Left ventricle myocardium inferior (tissue), 1 donor: Measurements from ENCODE around the gene SLC39A11. TPM values are rescaled to one million over a fixed set of nuclear protein-coding genes. Genes with fewer than 3 reads are reported as not detected.

Experiments used
- DNase-seq: peaks from one replicate; pipeline ENCODE4 v3.0.0-alpha.2; 2020
- H3K27ac ChIP-seq: fragments of 200-600 bp; replicated peaks from 2 replicates; pipeline ENCODE4 v1.8.0; 2021
- H3K27me3 ChIP-seq: fragments of 200-600 bp; 2 replicates; pipeline ENCODE4 v1.8.0; 2021; ENCODE audit warnings: low read depth
- H3K36me3 ChIP-seq: fragments of 200-600 bp; 2 replicates; pipeline ENCODE4 v1.8.0; 2021
- H3K4me1 ChIP-seq: fragments of 200-600 bp; 2 replicates; pipeline ENCODE4 v1.8.0; 2021
- H3K4me3 ChIP-seq: fragments of 200-600 bp; 2 replicates; pipeline ENCODE4 v1.8.0; 2021; ENCODE audit warnings: mild to moderate bottlenecking, moderate library complexity
- H3K9me3 ChIP-seq: fragments of 200-600 bp; replicated peaks from 2 replicates; pipeline ENCODE4 v1.8.0; 2021
- CTCF ChIP-seq: fragments of 200-600 bp; IDR thresholded peaks from 2 replicates; pipeline ENCODE4 v1.8.0; 2021; ENCODE audit warnings: antibody characterized with exemption, mild to moderate bottlenecking, borderline replicate concordance
- intact Hi-C: fragments of 100-400 bp; cut with micrococcal nuclease; formaldehyde crosslinking; loops from one replicate; pipeline ENCODE4 v1.11.0; 2022
- total RNA-seq: library from RNA; stranded (reverse); fragmentation: NEBNext Ultra II Directional; extraction: Animal tissue kit (Norgen Biotek cat#: 25700); gene quantifications from one replicate; pipeline ENCODE4 v1.2.1, GENCODE V29; 2021
- donor health status: DM: no; HTN: yes; CAD: no; lungs with severe emphysema.

Gene SLC39A11
- total RNA-seq, 1 donor from 2014 or later: 6.4 TPM

DNA sequence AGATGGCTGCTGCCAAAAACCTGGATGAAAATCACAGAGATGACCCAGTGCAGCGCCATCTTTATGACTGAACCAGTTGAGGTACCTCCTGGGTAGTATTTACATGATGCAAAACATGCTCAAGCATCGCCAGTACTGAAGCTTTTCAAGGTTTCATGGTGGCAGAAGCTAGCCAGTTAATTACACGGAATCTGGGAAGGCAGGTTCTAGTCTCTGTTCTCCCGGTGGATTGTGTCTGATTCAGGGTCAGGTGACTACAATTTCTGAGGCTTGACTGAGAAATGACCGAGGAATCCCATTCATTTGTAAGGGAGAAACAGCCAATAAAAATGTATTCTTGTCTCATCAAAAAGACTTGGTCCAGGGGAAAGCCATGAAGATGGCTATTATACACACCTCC is 209.1 kb downstream of the SLC39A11 start:
- Histone ChIP-seq H3K36me3 (peaks cover 14% of the 10 kb centered on the region), H3K9me3 (peaks cover 28% of the 10 kb centered on the region), H3K4me1 (no peaks in the 10 kb centered on the region), H3K4me3 (no peak overlapping the region), H3K27ac (no peak overlapping the region), H3K27me3 (no peaks in the 10 kb centered on the region)
- TF ChIP-seq CTCF: no peak
- no peak for DNase-seq
- intact Hi-C loops: no loop called here

- intact Hi-C loops: no loop called here
- Histone ChIP-seq H3K27me3 (no peaks in the 10 kb centered on the region), H3K9me3 (peaks cover 35% of the 10 kb centered on the region), H3K4me3 (no peak overlapping the region), H3K27ac (no peak overlapping the region), H3K4me1 (no peaks in the 10 kb centered on the region), H3K36me3 (peaks cover 14% of the 10 kb centered on the region)
- no peak for TF ChIP-seq CTCF
- DNase-seq: no peak
Measured at GRCh38 chr17:72882426-72882825, 210.1 kb downstream of the SLC39A11 start.

- intact Hi-C loops: no loop called here
- Histone ChIP-seq H3K36me3 (peaks cover 10% of the 10 kb centered on the region), H3K9me3 (peaks cover 58% of the 10 kb centered on the region), H3K4me1 (no peaks in the 10 kb centered on the region), H3K27me3 (no peaks in the 10 kb centered on the region), H3K27ac (no peak overlapping the region), H3K4me3 (no peak overlapping the region)
- DNase-seq: no peak
- no peak for TF ChIP-seq CTCF
Measured at GRCh38 chr17:72879877-72880276, 212.6 kb downstream of the SLC39A11 start.

DNA sequence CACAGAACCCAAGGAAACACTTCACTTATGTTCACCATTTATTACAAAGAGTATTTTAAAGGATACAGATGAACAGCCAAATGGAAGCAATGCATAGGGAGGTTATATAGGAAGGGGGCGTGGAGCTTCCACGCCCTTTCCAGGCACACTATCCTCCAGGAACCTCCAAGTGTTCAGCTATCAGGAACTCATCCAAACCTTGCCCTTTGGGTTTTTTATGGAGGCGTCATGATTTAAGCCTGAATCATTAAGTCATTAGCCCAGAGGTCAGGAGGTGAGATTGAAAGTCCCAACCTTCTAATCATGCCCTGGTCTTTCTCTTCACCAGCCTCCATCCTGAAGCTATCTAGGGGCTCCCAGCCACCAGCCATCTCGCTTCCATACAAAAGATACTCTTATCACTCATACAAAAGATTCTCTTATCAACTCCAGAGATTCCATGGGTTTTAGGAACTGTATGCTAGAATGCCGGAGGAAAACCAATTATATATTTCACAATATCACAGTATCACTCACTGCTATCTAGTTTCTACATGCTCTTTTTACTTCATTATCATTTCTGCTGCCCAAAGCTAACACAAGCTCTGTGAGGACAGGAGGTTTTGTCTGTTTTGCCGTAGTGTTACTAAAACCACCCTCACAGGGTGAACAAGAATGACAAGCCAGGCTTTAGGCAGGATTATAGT is 213.4 kb downstream of the SLC39A11 start:
- DNase-seq: no peak
- no peak for TF ChIP-seq CTCF
- H3K27ac ChIP-seq: no peak overlapping the region
- intact Hi-C loops: no loop called here
- no peaks in the 10 kb centered on the region for H3K4me1 ChIP-seq
- no peaks in the 10 kb centered on the region for H3K27me3 ChIP-seq
- peaks cover 13% of the 10 kb centered on the region for H3K36me3 ChIP-seq
- no peak overlapping the region for H3K4me3 ChIP-seq
- H3K9me3 ChIP-seq: peaks cover 58% of the 10 kb centered on the region

GRCh38 chr17:72877348-72877747 is 215.1 kb downstream of the SLC39A11 start:
- peaks cover 13% of the 10 kb centered on the region for H3K36me3 ChIP-seq
- no peak for DNase-seq
- H3K4me3 ChIP-seq: no peak overlapping the region
- no peaks in the 10 kb centered on the region for H3K27me3 ChIP-seq
- H3K9me3 ChIP-seq: peaks cover 66% of the 10 kb centered on the region
- no peaks in the 10 kb centered on the region for H3K4me1 ChIP-seq
- no peak overlapping the region for H3K27ac ChIP-seq
- intact Hi-C loops: no loop called here
- no peak for TF ChIP-seq CTCF
